Measurements from ENCODE around the gene LPAR3. TPM values are rescaled to one million over a fixed set of nuclear protein-coding genes. Genes with fewer than 3 reads are reported as not detected.
A peak's percentile ranks its signal among the peaks of the same experiment; 100 is the strongest.

The LPAR3 gene
- total RNA-seq, 1 donor from 2014 or later = 14.0 TPM

GRCh38 chr1:84899969-84900368, 7.0 kb upstream of the LPAR3 start:
- H3K27me3 Mint-ChIP-seq (ENCODE audit: unreplicated experiment) = peaks cover 2% of the 10 kb centered on the region
- H3K4me3 Mint-ChIP-seq (ENCODE audit: unreplicated experiment) = no peak overlapping the region
- no peak for DNase-seq
- no peak overlapping the region for H3K27ac Mint-ChIP-seq (ENCODE audit: unreplicated experiment)
- H3K9me3 Mint-ChIP-seq (ENCODE audit: unreplicated experiment) = peaks cover 4% of the 10 kb centered on the region
- H3K4me1 Mint-ChIP-seq (ENCODE audit: low read depth, unreplicated experiment) = peaks cover 2% of the 10 kb centered on the region
- TF ChIP-seq CTCF (IDR thresholded peaks at IDR 0.05; ENCODE audit: partially characterized antibody, unreplicated experiment) = no peak
- peaks cover 4% of the 10 kb centered on the region for H3K36me3 Mint-ChIP-seq (ENCODE audit: unreplicated experiment)

- no peak for TF ChIP-seq CTCF (IDR thresholded peaks at IDR 0.05; ENCODE audit: partially characterized antibody, unreplicated experiment)
- H3K27me3 Mint-ChIP-seq (ENCODE audit: unreplicated experiment) = peaks cover 13% of the 10 kb centered on the region
- DNase-seq = no peak
- H3K9me3 Mint-ChIP-seq (ENCODE audit: unreplicated experiment) = peaks cover 5% of the 10 kb centered on the region
- no peak overlapping the region for H3K4me3 Mint-ChIP-seq (ENCODE audit: unreplicated experiment)
- no peak overlapping the region for H3K27ac Mint-ChIP-seq (ENCODE audit: unreplicated experiment)
- no peaks in the 10 kb centered on the region for H3K36me3 Mint-ChIP-seq (ENCODE audit: unreplicated experiment)
- H3K4me1 Mint-ChIP-seq (ENCODE audit: low read depth, unreplicated experiment) = peaks cover 4% of the 10 kb centered on the region
Measured at GRCh38 chr1:84896279-84896678, 3.3 kb upstream of the LPAR3 start.

- Mint-ChIP-seq H3K4me1 (ENCODE audit: low read depth, unreplicated experiment) (peaks cover 10% of the 10 kb centered on the region), H3K27me3 (ENCODE audit: unreplicated experiment) (peaks cover 10% of the 10 kb centered on the region), H3K36me3 (ENCODE audit: unreplicated experiment) (no peaks in the 10 kb centered on the region), H3K4me3 (ENCODE audit: unreplicated experiment) (peak overlapping the region; percentile 6), H3K27ac (ENCODE audit: unreplicated experiment) (no peak overlapping the region), H3K9me3 (ENCODE audit: unreplicated experiment) (peaks cover 3% of the 10 kb centered on the region)
- no peak for TF ChIP-seq CTCF (IDR thresholded peaks at IDR 0.05; ENCODE audit: partially characterized antibody, unreplicated experiment)
- DNase-seq = no peak
Measured at GRCh38 chr1:84890566-84890965, 2.4 kb downstream of the LPAR3 start.

GRCh38 chr1:84889437-84889836, 3.6 kb downstream of the LPAR3 start:
- DNase-seq = no peak
- Mint-ChIP-seq H3K4me1 (ENCODE audit: low read depth, unreplicated experiment) (peaks cover 10% of the 10 kb centered on the region), H3K27ac (ENCODE audit: unreplicated experiment) (no peak overlapping the region), H3K36me3 (ENCODE audit: unreplicated experiment) (no peaks in the 10 kb centered on the region), H3K27me3 (ENCODE audit: unreplicated experiment) (peaks cover 8% of the 10 kb centered on the region), H3K9me3 (ENCODE audit: unreplicated experiment) (peaks cover 3% of the 10 kb centered on the region), H3K4me3 (ENCODE audit: unreplicated experiment) (no peak overlapping the region)
- no peak for TF ChIP-seq CTCF (IDR thresholded peaks at IDR 0.05; ENCODE audit: partially characterized antibody, unreplicated experiment)

GRCh38 chr1:84888753-84889152, 4.3 kb downstream of the LPAR3 start:
- peaks cover 10% of the 10 kb centered on the region for H3K4me1 Mint-ChIP-seq (ENCODE audit: low read depth, unreplicated experiment)
- H3K9me3 Mint-ChIP-seq (ENCODE audit: unreplicated experiment) = peaks cover 3% of the 10 kb centered on the region
- no peaks in the 10 kb centered on the region for H3K36me3 Mint-ChIP-seq (ENCODE audit: unreplicated experiment)
- peaks cover 8% of the 10 kb centered on the region for H3K27me3 Mint-ChIP-seq (ENCODE audit: unreplicated experiment)
- no peak overlapping the region for H3K27ac Mint-ChIP-seq (ENCODE audit: unreplicated experiment)
- no peak for DNase-seq
- peak overlapping the region; percentile 35 for H3K4me3 Mint-ChIP-seq (ENCODE audit: unreplicated experiment)
- no peak for TF ChIP-seq CTCF (IDR thresholded peaks at IDR 0.05; ENCODE audit: partially characterized antibody, unreplicated experiment)

Data from glutamatergic neuron (in vitro differentiated cells).